Right renal cortex interstitium (tissue), 3 donors: Measurements from ENCODE around the gene IGLL5. TPM values are rescaled to one million over a fixed set of nuclear protein-coding genes. Genes with fewer than 3 reads are reported as not detected.

Source experiments
- polyA plus RNA-seq, 3 donors: library from polyadenylated mRNA; unstranded; fragments of 120-200 nt; gene quantifications; one replicate each; pipeline ENCODE4 v1.2.1, GENCODE V29; 2013; ENCODE audit not compliant: insufficient read length in 3 of 3

The IGLL5 gene
- polyA plus RNA-seq, 3 donors: 0.22 TPM; not detected in 2

Other genes with a start within 250 kb of the IGLL5 start
- under 1 TPM in 1 of 3 donors, not detected in 2; 0.21 TPM for gene GGTLC2, start 243.2 kb upstream of the IGLL5 start, polyA plus RNA-seq
- gene GNAZ, start 182.7 kb downstream of the IGLL5 start, polyA plus RNA-seq: 1 to 10 TPM; 4.6 to 6.2 (median 5.0) TPM